Neural cell (in vitro differentiated cells): ENCODE measurements around the gene TBX19. TPM values are rescaled to one million over a fixed set of nuclear protein-coding genes. Genes with fewer than 3 reads are reported as not detected.

Experiments used
- H2AFZ ChIP-seq: fragments of 200-600, 300-800 bp; sonication (generic), shearing (Covaris generic); 2 replicates; pipeline ENCODE4 v1.6.0; 2014; ENCODE audit warnings: low read depth, mild to moderate bottlenecking, antibody characterized with exemption, low read length, moderate library complexity
- H3F3A ChIP-seq: fragments of 200-600 bp; shearing (Covaris generic); 2 replicates; pipeline ENCODE4 v1.6.1; 2016; ENCODE audit warnings: mild to moderate bottlenecking, moderate library complexity, mixed read lengths, antibody characterized with exemption, low read length; ENCODE audit not compliant: insufficient read depth, poor library complexity, severe bottlenecking
- H3K27ac ChIP-seq: fragments of 200-600, 300-800 bp; sonication (generic), shearing (Covaris generic); 2 replicates; pipeline ENCODE4 v1.5.1; 2014; ENCODE audit warnings: mild to moderate bottlenecking, low read length, moderate library complexity
- H3K27me3 ChIP-seq: fragments of 300-800, 200-600 bp; sonication (generic), shearing (Covaris generic); 2 replicates; pipeline ENCODE4 v1.6.0; 2014; ENCODE audit warnings: mild to moderate bottlenecking, low read depth, low read length, moderate library complexity; ENCODE audit not compliant: insufficient read depth
- H3K36me3 ChIP-seq: fragments of 300-800, 200-600 bp; sonication (generic), shearing (Covaris generic); 2 replicates; pipeline ENCODE4 v1.5.1; 2014; ENCODE audit warnings: mild to moderate bottlenecking, antibody characterized with exemption, low read length, moderate library complexity; ENCODE audit not compliant: insufficient read depth
- H3K4me2 ChIP-seq: fragments of 300-800, 200-600 bp; sonication (generic), shearing (Covaris generic); 2 replicates; pipeline ENCODE4 v1.6.0; 2014; ENCODE audit warnings: mild to moderate bottlenecking, low read length
- H3K4me3 ChIP-seq: fragments of 300-800, 200-600 bp; sonication (generic), shearing (Covaris generic); 2 replicates; pipeline ENCODE4 v1.5.1; 2014; ENCODE audit warnings: mild to moderate bottlenecking, low read length, moderate library complexity
- H3K79me2 ChIP-seq: fragments of 200-600 bp; shearing (Covaris generic); replicated peaks from 2 replicates; pipeline ENCODE4 v1.6.0; 2014; ENCODE audit warnings: mild to moderate bottlenecking, low read length, moderate library complexity; ENCODE audit not compliant: insufficient read depth
- H3K9ac ChIP-seq: fragments of 300-800, 200-600 bp; sonication (generic), shearing (Covaris generic); 2 replicates; pipeline ENCODE4 v1.6.1; 2016; ENCODE audit warnings: mild to moderate bottlenecking, low read length, mixed read lengths
- H3K9me2 ChIP-seq: fragments of 200-600 bp; shearing (Covaris generic); 2 replicates; pipeline ENCODE4 v1.6.1; 2016; ENCODE audit warnings: mild to moderate bottlenecking, low read length, mixed read lengths; ENCODE audit not compliant: insufficient read depth
- H3K9me3 ChIP-seq: fragments of 200-600, 300-800 bp; sonication (generic), shearing (Covaris generic); 2 replicates; pipeline ENCODE4 v1.6.1; 2016; ENCODE audit warnings: mild to moderate bottlenecking, mixed run types, low read length, moderate library complexity, mixed read lengths
- H4K20me1 ChIP-seq: fragments of 200-600 bp; shearing (Covaris generic); 2 replicates; pipeline ENCODE4 v1.6.1; 2016; ENCODE audit warnings: mild to moderate bottlenecking, mixed run types; ENCODE audit not compliant: insufficient read depth
- CTCF ChIP-seq: fragments of 450-650 bp; IDR thresholded peaks from 2 replicates; pipeline ENCODE4 v1.5.1; 2014; ENCODE audit warnings: antibody characterized with exemption, mild to moderate bottlenecking, moderate library complexity; ENCODE audit not compliant: poor library complexity, severe bottlenecking
- EP300 ChIP-seq: fragments of 450-650 bp; conservative IDR thresholded peaks from 2 replicates; pipeline ENCODE4 v1.6.1; 2014; ENCODE audit warnings: antibody characterized with exemption, mild to moderate bottlenecking, moderate library complexity; ENCODE audit not compliant: poor library complexity, severe bottlenecking
- EZH2 ChIP-seq: fragments of 200-600, 300-800 bp; shearing (Covaris generic), sonication (generic); IDR thresholded peaks from 2 replicates; pipeline ENCODE4 v1.6.1; 2014; ENCODE audit warnings: antibody characterized with exemption, low read length, borderline replicate concordance, mild to moderate bottlenecking; ENCODE audit not compliant: insufficient read depth, poor library complexity, severe bottlenecking
- MXI1 ChIP-seq: fragments of 450-650 bp; conservative IDR thresholded peaks from 2 replicates; pipeline ENCODE4 v1.6.1; 2014; ENCODE audit warnings: antibody characterized with exemption, mild to moderate bottlenecking; ENCODE audit not compliant: poor library complexity, severe bottlenecking
- POLR2AphosphoS5 ChIP-seq: IDR thresholded peaks from 2 replicates; pipeline ENCODE4 v1.6.1; 2012
- RAD21 ChIP-seq: fragments of 450-650 bp; conservative IDR thresholded peaks from 2 replicates; pipeline ENCODE4 v1.6.1; 2014; ENCODE audit warnings: antibody characterized with exemption, mild to moderate bottlenecking, moderate library complexity
- REST ChIP-seq: IDR thresholded peaks from 2 replicates; pipeline ENCODE4 v1.6.1; 2012; ENCODE audit warnings: borderline replicate concordance
- SMC3 ChIP-seq: fragments of 450-650 bp; conservative IDR thresholded peaks from 2 replicates; pipeline ENCODE4 v1.6.1; 2014; ENCODE audit warnings: antibody characterized with exemption, mild to moderate bottlenecking, moderate library complexity; ENCODE audit not compliant: poor library complexity
- TAF1 ChIP-seq: IDR thresholded peaks from 2 replicates; pipeline ENCODE4 v1.6.1; 2012; ENCODE audit warnings: low read depth
- polyA plus RNA-seq: library from polyadenylated mRNA; depleted of rRNA; stranded (reverse); fragments of >200 nt; gene quantifications from 2 replicates; pipeline ENCODE4 v1.2.3, GENCODE V29; 2014

Gene TBX19
- polyA plus RNA-seq, 1 donor from 2014 or later: 0.42 TPM

GRCh38 chr1:168303716-168304540 lies 23.3 kb downstream of the TBX19 start:
- H3K27ac ChIP-seq: no peak overlapping the region
- no peaks in the 10 kb centered on the region for H3K79me2 ChIP-seq
- no peak overlapping the region for H2AFZ ChIP-seq
- H3K9me2 ChIP-seq: no peaks in the 10 kb centered on the region
- H3K4me3 ChIP-seq: no peak overlapping the region
- no peaks in the 10 kb centered on the region for H4K20me1 ChIP-seq
- no peaks in the 10 kb centered on the region for H3F3A ChIP-seq
- no peak overlapping the region for H3K4me2 ChIP-seq
- TF ChIP-seq RAD21 (no peak), CTCF (no peak), REST (no peak), TAF1 (no peak)
- no peaks in the 10 kb centered on the region for H3K36me3 ChIP-seq
- H3K9me3 ChIP-seq: no peaks in the 10 kb centered on the region
- no peak overlapping the region for H3K9ac ChIP-seq
- no peaks in the 10 kb centered on the region for H3K27me3 ChIP-seq

GRCh38 chr1:168304865-168305264 lies 24.2 kb downstream of the TBX19 start:
- Histone ChIP-seq H3K4me2 (no peak overlapping the region), H2AFZ (no peak overlapping the region), H3K9ac (no peak overlapping the region), H3K36me3 (no peaks in the 10 kb centered on the region), H3K4me3 (no peak overlapping the region), H3K27ac (no peak overlapping the region), H4K20me1 (no peaks in the 10 kb centered on the region), H3F3A (no peaks in the 10 kb centered on the region), H3K79me2 (no peaks in the 10 kb centered on the region), H3K27me3 (no peaks in the 10 kb centered on the region), H3K9me3 (no peaks in the 10 kb centered on the region), H3K9me2 (no peaks in the 10 kb centered on the region)
- no peak for TF ChIP-seq POLR2AphosphoS5
- TF ChIP-seq MXI1: no peak
- no peak for TF ChIP-seq SMC3
- no peak for TF ChIP-seq EZH2
- no peak for TF ChIP-seq TAF1
- TF ChIP-seq RAD21: no peak
- no peak for TF ChIP-seq REST
- no peak for TF ChIP-seq EP300
- no peak for TF ChIP-seq CTCF
